Hepatic stellate cell (primary cell): ENCODE results near the gene STAC.
A peak's percentile ranks its signal among the peaks of the same experiment; 100 is the strongest.
"Not testable (repeated sequence)": the region's sequence is repeated elsewhere in the genome, so short reads cannot be mapped to it uniquely, and the experiment has no call there.

Experiments
- DNase-seq: peaks from one replicate; pipeline ENCODE4 v3.0.0; 2011; ENCODE audit warnings: low spot score

The STAC gene

DNA sequence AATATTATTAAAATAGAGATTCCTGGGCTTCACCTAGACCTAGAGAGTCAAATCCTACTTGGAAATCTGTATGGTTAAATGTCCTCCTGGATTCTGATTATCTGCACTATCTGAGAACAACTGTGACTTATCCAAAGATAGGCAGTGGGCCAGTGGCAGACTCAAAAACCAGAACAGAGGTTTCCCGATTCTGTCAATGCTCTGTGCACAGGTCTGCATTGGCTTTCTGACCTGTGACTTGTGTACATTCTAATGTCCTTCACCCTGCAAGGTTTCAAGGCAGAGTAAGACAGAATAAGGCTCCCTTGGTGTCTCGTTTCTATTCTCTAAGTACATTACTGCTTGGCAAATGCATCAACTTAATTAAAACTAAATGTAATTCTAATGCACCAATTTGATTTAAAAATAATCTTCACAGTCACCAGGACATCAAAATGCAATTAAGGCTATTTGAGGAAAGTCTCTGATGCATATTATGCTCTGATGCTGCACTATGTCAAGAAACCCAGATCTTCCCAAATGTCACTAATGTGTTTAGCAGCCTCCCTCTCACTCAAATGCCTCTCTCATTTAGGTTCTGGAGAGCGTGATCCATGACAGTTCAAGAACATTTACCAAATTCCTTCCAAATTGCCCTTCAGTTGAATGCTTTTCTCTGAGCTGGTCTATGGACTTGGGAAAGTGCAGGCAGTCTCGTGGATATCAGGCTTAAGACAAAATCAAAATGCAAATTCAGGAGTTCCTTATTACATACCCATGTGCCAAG lies 140.1 kb downstream of the STAC start:
- no peak for DNase-seq

DNA sequence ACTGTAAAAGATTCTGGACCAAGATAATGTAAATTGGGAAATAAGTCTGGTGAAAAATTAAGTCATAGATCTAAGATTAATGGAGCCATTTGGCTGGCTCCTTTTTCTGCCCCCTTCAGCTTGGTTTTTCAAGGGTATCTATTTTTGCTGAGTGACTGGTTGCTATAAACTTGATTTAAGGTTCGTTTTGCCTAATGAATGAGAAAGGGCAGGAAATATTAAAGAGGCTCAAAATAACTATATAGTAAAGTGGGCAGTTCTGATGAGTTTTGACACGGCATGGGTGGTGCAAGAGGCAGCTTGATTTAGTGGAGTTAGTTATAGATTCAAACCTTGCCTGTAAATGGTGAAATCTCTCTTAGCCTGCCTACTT lies 140.7 kb downstream of the STAC start:
- no peak for DNase-seq

DNA sequence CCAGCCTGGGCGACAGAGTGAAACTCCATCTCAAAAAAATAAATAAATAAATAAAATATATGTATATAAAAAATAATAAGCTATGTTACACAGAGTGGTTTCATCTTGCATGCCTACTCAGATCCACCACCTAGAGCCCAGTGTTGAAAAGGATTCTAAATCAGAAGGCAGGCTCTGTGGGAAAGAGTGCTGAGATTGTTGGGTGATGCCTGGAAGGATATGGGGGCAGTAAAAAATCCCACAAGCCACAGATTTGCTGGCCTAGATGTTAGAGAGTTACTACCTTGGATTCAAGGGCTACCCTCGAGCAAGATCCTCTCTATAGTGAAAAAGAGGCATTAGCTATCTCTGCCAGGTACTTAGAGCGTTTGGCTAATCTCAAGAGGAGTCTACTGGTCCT lies 144.3 kb downstream of the STAC start:
- no peak for DNase-seq

GRCh38 chr3:36525115-36525801 lies 145.0 kb downstream of the STAC start:
- DNase-seq: peak; percentile 9

DNA sequence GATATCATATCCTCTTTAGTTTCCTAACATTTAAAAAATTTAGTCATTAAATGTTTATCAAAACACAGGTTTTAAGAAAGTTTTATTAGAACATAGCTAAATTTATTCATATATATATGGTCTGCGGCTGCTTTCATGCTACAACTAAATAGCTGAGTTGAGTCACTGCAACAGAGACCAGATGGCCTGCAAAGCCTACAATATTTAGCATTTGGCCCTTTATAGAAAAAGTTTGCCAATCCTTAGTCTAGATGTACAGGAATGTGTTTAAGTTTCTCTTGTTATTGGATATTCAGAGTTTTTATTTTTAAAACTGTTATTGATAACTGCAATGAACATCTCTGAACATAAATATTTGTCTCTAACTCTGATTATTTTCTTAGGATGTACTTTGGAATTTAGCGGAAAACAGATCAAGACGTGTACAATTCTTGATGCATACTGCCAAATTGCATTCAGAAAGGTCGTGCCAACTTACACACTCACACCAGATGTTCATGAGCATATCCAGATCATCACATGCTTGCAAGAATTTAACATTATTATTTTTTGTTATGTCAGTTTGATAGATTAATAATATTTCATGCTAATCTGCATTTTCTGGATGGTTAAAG lies 157.9 kb downstream of the STAC start:
- no peak for DNase-seq

GRCh38 chr3:36540888-36541518 lies 160.7 kb downstream of the STAC start:
- peak; percentile 11 for DNase-seq

GRCh38 chr3:36542186-36542585 lies 161.9 kb downstream of the STAC start:
- no peak for DNase-seq

DNA sequence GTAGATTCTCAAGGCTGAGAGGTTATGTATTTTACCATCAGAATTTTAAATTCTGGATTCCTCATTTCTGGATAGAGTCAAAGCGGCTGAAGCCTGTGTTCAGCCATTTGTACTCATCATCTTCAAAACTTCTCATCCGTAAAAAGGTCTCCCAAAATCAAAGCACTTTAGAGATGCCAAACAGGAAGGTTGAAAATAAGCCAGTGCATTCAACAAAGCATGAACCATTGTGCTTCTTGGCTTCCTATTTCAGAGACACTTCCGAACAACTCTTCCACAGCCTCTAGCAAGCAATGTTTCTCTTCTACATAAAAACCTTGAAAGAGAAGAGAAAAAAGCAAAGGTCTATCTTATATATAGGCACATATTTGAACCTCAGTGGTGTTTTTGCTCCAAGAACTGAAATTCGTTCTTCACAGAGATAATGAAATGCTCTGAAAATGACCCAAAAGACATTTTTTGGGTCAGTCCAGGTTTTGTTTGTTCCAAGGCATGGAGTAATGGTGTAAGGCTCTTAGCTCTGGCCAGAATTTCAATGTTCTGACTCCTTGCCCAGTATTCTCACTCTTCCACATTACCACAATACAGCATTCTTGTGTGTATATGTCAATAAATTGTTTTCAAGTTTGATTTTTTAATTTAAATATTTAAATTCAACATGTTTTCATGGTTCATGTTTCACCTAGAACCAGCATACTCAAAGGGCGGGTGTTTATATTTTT lies 163.1 kb downstream of the STAC start:
- DNase-seq: no peak

DNA sequence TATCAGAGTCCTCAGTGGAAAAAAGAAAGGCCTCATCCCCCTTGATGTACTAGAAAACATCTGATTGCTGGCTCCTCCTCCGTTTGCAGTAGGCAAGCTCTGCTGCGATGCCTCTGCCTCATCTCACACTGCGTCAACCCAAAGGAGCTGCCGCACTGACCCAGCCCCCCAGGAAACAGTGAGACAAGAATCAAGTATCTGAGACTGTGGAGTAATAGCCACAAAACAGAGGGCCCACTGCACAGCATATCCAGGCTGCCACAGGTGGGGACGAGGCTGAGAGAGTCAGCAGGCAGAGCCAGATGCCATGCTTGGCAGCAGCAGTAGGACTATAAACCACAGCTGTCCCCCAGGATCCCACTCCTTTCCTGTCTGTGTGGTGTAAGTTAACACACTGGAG lies 165.9 kb downstream of the STAC start:
- DNase-seq: no peak

DNA sequence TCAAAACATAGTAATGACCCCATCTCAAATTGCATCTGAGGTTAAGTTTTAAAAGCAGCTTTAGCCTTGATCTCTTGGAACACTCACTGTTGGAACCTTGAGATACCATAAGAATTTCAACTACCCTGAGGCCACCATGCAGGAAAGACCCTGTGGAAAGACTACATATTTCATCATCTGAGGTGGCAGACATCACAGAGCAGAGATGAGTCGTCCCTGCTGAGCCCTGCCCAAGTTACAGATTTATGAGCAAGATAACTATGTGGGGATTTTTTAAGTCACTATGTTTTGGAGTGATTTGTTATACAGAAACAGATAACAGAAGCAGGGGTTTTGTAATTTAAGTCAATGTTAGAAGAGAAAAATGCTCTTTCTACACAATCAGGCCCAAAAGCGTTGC lies 168.4 kb downstream of the STAC start:
- no peak for DNase-seq

- no peak for DNase-seq
Measured at GRCh38 chr3:36557021-36557707, 176.9 kb downstream of the STAC start.

GRCh38 chr3:36557708-36558421 lies 177.6 kb downstream of the STAC start:
- no peak for DNase-seq

GRCh38 chr3:36558961-36559360 lies 178.7 kb downstream of the STAC start:
- no peak for DNase-seq

GRCh38 chr3:36560685-36561084 lies 180.4 kb downstream of the STAC start:
- no peak for DNase-seq

DNA sequence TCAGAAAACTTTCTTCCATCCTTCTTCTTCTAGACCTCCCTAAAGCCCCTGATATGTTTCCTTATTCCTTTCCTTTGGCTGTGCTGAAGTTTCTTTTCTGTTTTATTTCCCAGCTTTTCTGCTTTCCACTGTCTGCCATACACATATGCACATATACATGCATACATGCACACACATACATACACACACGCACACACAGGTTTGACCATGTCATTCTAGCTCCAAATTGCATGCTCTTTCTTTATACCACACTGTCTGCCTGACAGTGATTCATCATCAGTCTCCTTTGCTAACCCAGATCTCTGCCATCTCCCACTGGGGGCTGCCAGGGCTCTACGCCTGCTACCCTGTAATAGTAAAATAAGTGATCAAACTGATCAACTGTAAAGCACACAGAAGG lies 181.3 kb downstream of the STAC start:
- DNase-seq: no peak

- DNase-seq: no peak
Measured at GRCh38 chr3:36562945-36563344, 182.6 kb downstream of the STAC start.

GRCh38 chr3:36575241-36575640 lies 194.9 kb downstream of the STAC start:
- no peak for DNase-seq

- DNase-seq: not testable (repeated sequence)
Measured at GRCh38 chr3:36578418-36578817, 198.1 kb downstream of the STAC start.

GRCh38 chr3:36579746-36580145 lies 199.4 kb downstream of the STAC start:
- DNase-seq: no peak

GRCh38 chr3:36580716-36581115 lies 200.4 kb downstream of the STAC start:
- no peak for DNase-seq

DNA sequence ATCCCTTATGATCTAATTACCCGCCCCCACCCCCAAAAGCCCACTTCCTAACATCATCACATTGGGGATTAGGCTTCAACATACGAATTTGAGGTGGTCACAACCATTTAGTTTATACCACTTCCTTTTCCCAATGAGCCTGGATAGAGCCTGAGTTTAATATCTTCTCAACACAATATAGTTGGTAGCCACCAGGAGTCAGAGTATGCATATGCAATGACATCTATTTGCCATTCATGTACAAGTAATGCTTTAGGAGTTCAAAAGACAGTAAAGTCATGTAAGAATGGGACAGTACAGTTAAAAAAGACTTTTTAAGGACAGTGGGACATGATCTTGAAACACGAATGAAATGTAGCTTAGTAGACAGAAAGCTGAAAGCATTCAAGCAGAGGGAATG lies 211.7 kb downstream of the STAC start:
- DNase-seq: no peak
